ENCODE data around the gene NFIX.

NFIX gene

GRCh38 chr19:12990853-12991252 is 4.4 kb upstream of the NFIX start:
- no peak for DNase-seq

DNA sequence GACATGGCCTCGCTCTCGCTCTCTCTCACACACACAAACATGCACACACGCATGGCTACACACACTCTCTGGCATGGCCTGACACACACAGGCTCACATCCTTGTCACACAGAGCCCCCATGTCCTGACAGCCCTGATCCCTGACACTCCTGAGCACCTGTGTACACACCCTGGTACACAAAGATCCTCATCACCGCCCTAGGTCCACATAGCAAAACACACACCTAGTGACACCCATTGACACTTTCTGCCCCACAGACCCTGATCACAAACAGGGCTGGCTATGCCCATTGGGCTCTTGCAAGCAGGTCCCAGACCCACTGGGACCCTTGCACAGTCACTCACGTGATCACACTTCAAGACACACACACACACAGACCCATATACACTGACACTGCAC is 4.0 kb upstream of the NFIX start:
- DNase-seq, result no peak

DNA sequence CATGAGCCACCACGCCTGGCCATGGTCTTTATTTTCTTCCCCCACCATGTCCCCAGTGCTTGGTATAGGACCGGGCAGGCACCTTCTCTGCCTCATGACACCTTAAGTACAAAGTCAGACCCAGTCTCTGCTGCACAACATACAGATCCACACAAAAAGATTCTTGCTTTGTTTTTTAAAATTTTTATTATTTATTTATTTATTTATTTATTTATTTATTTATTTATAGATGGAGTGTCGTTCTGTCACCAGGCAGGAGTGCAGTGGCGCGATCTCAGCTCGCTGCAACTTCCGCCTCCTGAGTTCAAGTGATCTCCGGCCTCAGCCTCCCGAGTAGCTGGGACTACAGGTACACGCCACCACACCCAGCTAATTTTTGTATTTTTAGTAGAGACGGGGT is 2.5 kb upstream of the NFIX start:
- no peak for DNase-seq

- no peak for DNase-seq
Observed at GRCh38 chr19:12993562-12993961, 1.7 kb upstream of the NFIX start.

GRCh38 chr19:12995596-12996405 is 526 bp downstream of the NFIX start:
- no peak for DNase-seq

- DNase-seq, result no peak
Observed at GRCh38 chr19:12996406-12997094, 1.3 kb downstream of the NFIX start.

DNA sequence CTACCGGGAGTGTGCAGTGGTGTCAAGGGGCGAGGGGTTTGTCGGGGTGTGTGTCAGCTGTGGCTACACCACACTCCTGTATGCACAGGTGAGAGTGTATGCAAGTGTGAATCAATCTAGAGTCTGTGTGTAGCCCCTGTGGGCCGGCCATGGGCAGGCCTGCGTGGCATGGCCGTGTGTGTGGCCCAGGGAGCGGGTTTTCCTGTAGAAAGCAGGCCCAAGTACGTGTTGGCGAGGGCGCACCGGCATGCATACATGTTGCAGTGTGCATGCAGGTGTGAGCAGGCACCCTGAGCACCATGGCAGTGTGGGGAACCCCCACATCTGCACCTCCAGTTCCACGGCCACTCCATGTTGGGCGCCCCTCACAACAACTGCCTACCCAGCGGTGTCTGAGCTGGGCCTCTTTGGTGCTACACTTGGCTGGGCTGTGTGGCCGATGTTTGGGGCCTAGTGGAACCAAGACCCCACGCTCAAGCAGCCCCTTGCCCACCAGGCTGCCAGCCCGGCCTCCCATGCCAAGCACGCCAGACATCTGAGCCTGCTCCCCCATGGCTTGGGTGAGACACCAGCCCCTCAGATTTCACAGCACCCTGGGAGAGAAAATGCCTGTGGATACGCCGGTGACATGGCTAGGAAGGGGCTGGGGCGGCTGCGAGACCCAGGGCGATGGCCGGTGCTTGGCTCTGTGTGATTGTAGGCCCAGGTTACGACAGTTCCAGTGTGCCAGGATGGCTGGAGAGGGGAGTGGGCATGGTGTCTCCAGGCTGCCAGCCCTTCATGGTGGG is 2.1 kb downstream of the NFIX start:
- DNase-seq, result no peak

DNA sequence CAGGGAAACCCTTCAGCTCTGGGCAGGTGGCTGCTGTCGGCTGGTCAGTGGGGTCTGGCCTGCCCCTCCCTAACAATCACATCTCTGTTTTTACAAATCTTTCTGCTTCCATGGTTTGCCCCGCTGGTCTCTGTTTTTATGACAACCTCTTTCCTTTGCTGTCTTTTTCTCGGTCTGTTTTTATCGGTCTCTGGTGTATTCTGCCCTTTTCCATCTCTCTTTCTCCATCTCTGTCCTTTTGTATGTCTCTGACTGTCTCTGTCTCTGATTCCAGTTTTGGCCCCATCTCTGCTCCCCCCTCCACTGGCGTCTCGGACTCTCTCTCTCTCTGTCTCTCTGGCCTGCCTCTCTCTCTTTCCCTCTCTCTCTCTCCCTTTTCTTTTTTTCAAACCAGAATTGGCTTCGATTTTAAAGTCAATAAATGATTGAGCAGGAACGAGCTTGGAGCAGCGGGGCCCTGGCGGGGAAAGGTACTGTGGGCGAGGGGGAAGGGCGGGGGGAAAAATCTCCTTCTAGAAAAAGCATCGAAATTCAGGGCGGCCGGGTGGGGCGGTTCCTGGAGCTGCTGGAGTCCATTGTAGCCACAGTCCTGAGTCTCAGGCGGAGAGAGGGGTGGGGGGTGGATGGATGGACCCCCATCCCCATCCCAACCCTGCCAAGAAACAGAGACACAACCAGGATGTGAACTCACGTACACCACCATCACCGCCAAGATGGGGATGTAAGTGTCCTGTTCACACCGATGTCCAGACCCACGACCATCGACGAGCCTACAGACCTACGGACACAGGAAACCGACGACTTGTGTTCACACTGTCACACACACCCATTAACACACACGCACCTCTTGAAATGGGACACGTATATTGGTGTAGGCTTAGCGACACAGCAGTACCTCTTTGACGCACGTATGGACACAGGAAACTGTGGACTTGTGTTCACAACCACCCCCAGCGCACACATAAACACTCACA is 3.0 kb downstream of the NFIX start:
- no peak for DNase-seq

DNA sequence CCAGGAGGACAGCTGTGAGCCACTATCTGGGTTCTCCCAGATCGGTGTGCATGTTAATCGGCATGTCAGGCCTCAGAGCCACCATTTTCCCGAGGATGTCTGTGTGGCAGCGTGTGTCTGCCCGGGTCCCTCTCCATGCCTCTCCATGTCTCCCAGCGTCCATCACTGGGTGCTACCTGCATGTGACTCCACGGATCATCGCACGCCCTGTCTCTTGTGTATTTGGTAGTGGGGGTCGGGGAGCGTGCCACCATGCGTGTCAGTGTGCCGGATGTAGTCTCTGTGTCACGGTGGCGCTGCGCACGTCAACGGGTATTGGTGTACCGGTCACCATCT is 5.9 kb downstream of the NFIX start:
- DNase-seq, result no peak

- DNase-seq, result no peak
Observed at GRCh38 chr19:13001502-13002165, 6.4 kb downstream of the NFIX start.

- DNase-seq, result no peak
Observed at GRCh38 chr19:13002166-13002898, 7.1 kb downstream of the NFIX start.

DNA sequence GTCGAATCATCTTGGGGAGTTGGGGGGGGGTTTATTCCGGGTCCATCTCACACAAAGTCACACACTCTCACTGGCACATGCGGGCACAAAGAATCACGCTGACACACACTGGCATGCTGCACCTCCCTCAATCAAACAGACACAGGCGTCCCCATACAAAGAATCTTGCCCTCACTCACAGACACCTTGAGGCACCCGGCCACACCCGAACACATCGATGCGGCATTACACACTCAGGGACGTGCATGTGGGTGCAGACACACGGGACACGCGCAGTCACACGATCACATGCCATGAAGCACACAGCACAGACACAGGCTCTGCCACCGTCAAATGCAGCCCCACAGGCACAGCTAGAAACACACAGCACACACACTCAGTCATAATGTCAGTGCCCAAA is 7.8 kb downstream of the NFIX start:
- no peak for DNase-seq

GRCh38 chr19:13004273-13004672 is 9.0 kb downstream of the NFIX start:
- DNase-seq, result no peak

DNA sequence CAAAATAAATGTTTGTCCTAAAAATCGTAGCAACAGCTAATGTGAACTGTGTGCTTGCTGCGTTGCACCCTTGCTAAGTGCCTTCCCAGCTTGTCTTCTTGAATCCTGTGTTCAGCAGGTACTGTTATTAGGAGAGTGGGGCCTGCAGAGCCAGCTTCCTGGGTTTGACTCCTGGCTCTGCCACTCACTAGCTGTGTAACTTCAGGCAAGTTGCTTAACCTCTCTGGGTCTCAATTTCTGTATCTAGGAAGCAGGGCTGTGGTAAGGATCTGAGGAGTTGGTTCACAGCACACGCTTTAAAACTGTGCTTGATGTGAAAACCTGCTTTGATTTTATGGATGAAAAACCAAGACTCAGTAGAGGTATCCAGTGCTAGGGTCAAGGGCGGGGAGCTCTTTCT is 10.0 kb downstream of the NFIX start:
- no peak for DNase-seq

DNA sequence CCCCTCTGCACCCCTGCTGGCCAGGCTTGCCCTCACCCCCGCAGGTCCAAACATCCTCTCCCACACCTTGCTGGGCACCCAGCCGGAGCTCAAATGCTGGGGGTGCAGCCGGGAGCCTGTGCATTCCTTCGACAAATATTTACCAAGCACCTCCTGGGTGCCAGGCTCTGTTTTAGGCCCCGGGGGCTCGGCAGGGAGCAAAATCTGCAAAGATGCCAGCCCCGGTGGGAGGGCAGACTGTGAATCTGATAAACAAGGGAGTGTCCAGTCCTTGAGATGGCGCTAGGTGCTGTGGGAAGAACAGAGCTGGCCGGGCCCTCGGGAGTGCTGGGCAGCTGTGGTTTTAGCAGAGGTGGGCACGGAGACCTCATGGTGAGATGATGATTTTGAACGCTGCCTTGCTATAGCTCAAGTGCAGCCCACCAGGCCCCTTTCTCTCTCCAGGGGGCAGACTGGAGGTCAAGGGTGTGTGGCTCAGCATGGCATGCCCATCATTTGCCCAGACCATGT is 10.6 kb downstream of the NFIX start:
- no peak for DNase-seq

GRCh38 chr19:13006431-13007281 is 11.4 kb downstream of the NFIX start:
- no peak for DNase-seq

GRCh38 chr19:13007292-13008045 is 12.2 kb downstream of the NFIX start:
- DNase-seq, result no peak

GRCh38 chr19:13008926-13009787 is 13.9 kb downstream of the NFIX start:
- no peak for DNase-seq
